ENCODE data around the gene IGFBP6. TPM values are rescaled to one million over a fixed set of nuclear protein-coding genes. Genes with fewer than 3 reads are reported as not detected.

IGFBP6 gene
- total RNA-seq, 1 donor from 2014 or later = 70.3 TPM

DNA sequence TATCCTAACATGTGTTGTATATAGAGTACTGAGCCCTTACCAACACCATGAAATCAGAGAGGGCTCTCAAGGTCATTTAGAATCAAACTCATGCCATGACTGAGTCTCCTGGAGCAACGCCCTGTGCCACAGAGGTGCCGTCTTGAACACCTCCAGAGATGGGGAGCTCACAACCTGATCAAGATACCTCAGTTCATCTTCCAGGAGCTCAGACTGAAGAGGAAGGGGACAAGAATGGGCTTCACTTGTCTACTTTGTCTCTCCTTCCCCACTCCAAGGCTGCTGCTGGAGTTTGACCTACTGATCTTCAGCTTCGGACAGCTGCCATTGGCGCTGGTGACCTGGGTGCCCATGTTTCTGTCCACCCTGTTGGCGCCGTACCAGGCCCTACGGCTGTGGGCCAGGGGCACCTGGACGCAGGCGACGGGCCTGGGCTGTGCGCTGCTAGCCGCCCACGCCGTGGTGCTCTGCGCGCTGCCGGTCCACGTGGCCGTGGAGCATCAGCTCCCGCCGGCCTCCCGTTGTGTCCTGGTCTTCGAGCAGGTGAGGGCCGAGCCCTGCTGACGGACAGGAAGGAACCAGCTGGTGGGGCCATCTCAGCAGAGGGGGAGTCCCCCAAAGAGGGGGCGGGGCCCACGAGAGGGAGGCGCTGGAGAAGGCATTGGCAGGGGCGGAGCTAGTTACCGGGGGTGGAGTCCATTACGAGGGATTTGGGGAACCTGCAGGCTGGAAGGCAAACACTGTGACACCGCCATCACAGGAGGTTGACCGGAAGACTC is 17.8 kb downstream of the IGFBP6 start:
- TF ChIP-seq, protein P1, sequence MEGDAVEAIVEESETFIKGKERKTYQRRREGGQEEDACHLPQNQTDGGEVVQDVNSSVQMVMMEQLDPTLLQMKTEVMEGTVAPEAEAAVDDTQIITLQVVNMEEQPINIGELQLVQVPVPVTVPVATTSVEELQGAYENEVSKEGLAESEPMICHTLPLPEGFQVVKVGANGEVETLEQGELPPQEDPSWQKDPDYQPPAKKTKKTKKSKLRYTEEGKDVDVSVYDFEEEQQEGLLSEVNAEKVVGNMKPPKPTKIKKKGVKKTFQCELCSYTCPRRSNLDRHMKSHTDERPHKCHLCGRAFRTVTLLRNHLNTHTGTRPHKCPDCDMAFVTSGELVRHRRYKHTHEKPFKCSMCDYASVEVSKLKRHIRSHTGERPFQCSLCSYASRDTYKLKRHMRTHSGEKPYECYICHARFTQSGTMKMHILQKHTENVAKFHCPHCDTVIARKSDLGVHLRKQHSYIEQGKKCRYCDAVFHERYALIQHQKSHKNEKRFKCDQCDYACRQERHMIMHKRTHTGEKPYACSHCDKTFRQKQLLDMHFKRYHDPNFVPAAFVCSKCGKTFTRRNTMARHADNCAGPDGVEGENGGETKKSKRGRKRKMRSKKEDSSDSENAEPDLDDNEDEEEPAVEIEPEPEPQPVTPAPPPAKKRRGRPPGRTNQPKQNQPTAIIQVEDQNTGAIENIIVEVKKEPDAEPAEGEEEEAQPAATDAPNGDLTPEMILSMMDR (IDR thresholded peaks at IDR 0.05; ENCODE audit: unreplicated experiment) = no peak
- no peaks in the 10 kb centered on the region for H3K36me3 Mint-ChIP-seq
- peak in 1 of 2 experiments; percentile 22 for DNase-seq (ENCODE audit: low spot score in 2 of 2, unreplicated experiment in 2 of 2)

GRCh38 chr12:53115891-53116648 is 18.6 kb downstream of the IGFBP6 start:
- Mint-ChIP-seq H3K36me3 (no peaks in the 10 kb centered on the region), H3K27ac (no peak overlapping the region), H3K4me1 (peaks cover 2% of the 10 kb centered on the region), H3K4me3 (no peak overlapping the region), H3K9me3 (no peaks in the 10 kb centered on the region), H3K27me3 (ENCODE audit: low read depth) (no peaks in the 10 kb centered on the region)
- peak in 1 of 2 experiments; percentile 24 for DNase-seq (ENCODE audit: low spot score in 2 of 2, unreplicated experiment in 2 of 2)
- TF ChIP-seq, protein P1 (IDR thresholded peaks at IDR 0.05; ENCODE audit: unreplicated experiment) = no peak

More for the DNA sequence above, 17.8 kb downstream of the IGFBP6 start:
- no peak overlapping the region for H3K27ac Mint-ChIP-seq
- no peaks in the 10 kb centered on the region for H3K9me3 Mint-ChIP-seq
- H3K27me3 Mint-ChIP-seq (ENCODE audit: low read depth) = no peaks in the 10 kb centered on the region
- H3K4me1 Mint-ChIP-seq = peaks cover 2% of the 10 kb centered on the region
- H3K4me3 Mint-ChIP-seq = no peak overlapping the region

GRCh38 chr12:53118751-53119300 is 21.4 kb downstream of the IGFBP6 start:
- no peaks in the 10 kb centered on the region for H3K36me3 Mint-ChIP-seq
- no peaks in the 10 kb centered on the region for H3K27me3 Mint-ChIP-seq (ENCODE audit: low read depth)
- H3K4me3 Mint-ChIP-seq = no peak overlapping the region
- TF ChIP-seq, protein P1 (IDR thresholded peaks at IDR 0.05; ENCODE audit: unreplicated experiment) = no peak
- H3K27ac Mint-ChIP-seq = no peak overlapping the region
- H3K4me1 Mint-ChIP-seq = peaks cover 5% of the 10 kb centered on the region
- H3K9me3 Mint-ChIP-seq = peaks cover 3% of the 10 kb centered on the region
- no peak for DNase-seq (ENCODE audit: low spot score in 2 of 2, unreplicated experiment in 2 of 2)

- Mint-ChIP-seq H3K9me3 (peaks cover 3% of the 10 kb centered on the region), H3K4me3 (no peak overlapping the region), H3K27ac (no peak overlapping the region), H3K36me3 (no peaks in the 10 kb centered on the region), H3K4me1 (peaks cover 5% of the 10 kb centered on the region), H3K27me3 (ENCODE audit: low read depth) (peaks cover 2% of the 10 kb centered on the region)
- no peak for DNase-seq (ENCODE audit: low spot score in 2 of 2, unreplicated experiment in 2 of 2)
- TF ChIP-seq, protein P1 (IDR thresholded peaks at IDR 0.05; ENCODE audit: unreplicated experiment) = no peak
Measured at GRCh38 chr12:53120685-53121525, 23.4 kb downstream of the IGFBP6 start.

GRCh38 chr12:53122961-53123468 is 25.5 kb downstream of the IGFBP6 start:
- H3K36me3 Mint-ChIP-seq = no peaks in the 10 kb centered on the region
- H3K9me3 Mint-ChIP-seq = peaks cover 3% of the 10 kb centered on the region
- peaks cover 13% of the 10 kb centered on the region for H3K27me3 Mint-ChIP-seq (ENCODE audit: low read depth)
- no peak for DNase-seq (ENCODE audit: low spot score in 2 of 2, unreplicated experiment in 2 of 2)
- no peak overlapping the region for H3K4me3 Mint-ChIP-seq
- peaks cover 5% of the 10 kb centered on the region for H3K4me1 Mint-ChIP-seq
- no peak overlapping the region for H3K27ac Mint-ChIP-seq
- TF ChIP-seq, protein P1 (IDR thresholded peaks at IDR 0.05; ENCODE audit: unreplicated experiment) = no peak

Measured in mesothelial cell of epicardium (in vitro differentiated cells).